Stimulated activated CD8-positive, alpha-beta memory T cell treated with anti-CD3 and anti-CD28 coated beads, Interleukin-12 subunit alpha, Interleukin-12 subunit beta, amount 100 ng/mL, for 4 hours (primary cell): ENCODE data around the gene HPSE.
"Not testable (repeated sequence)": the region's sequence is repeated elsewhere in the genome, so short reads cannot be mapped to it uniquely, and the experiment has no call there.

ENCODE experiments used
- DNase-seq: peaks from one replicate; pipeline ENCODE4 v3.0.0-alpha.2; 2020; ENCODE audit warnings: low read depth

The HPSE gene

DNA sequence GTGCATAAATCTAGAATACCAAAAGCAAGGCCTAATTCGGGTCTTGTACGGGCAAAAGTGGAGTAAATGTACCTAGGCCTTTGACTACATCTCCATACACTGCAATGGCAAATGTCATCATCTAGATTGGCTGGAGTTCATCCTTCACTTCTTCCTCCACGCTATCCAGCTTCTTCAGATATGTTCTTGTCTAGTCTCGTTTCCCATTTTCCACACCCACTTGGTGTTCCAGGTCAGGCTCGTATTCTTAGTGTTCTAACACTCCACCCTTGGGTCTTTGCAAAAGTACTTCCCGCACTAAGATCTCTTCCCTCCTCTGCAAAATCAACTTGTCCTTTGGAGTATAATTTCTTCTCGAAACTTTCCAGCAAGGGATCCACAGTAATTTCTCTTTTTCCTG lies 51.5 kb downstream of the HPSE start:
- no peak for DNase-seq

- no peak for DNase-seq
These were observed 52.6 kb downstream of the HPSE start for GRCh38 chr4:83282049-83282535.

GRCh38 chr4:83281307-83281706 lies 53.3 kb downstream of the HPSE start:
- no peak for DNase-seq

DNA sequence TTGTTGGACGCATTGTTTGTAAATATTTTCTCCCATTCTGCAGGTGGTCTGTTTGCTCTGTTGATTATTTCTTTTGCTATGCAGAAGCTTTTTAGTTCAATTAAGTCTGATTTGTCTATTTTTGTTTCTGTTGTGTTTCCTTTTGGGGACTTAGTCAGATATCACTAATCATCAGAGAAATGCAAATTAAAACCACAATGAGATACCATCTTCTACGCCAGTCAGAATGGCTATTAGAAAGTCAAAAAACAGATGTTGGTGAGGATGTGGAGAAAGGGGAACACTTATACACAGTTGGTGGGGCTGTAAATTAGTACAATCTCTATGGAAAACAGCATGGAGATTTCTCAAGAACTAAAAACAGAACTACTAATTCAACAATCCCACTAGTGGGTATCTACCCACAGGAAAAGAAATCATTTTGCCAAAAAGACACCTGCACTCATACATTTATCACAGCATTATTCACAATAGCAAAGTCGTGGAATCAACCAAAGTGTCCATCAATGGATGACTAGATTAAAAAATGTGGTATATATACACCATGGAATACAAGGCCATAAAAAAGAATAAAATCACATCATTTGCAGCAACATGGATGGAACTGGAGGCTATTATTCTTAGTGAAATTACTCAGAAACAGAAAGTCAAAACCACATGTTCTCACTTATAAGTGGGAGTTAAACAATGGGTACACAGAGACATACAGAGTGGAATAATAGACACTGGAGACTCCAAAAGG lies 58.2 kb downstream of the HPSE start:
- DNase-seq, result no peak

DNA sequence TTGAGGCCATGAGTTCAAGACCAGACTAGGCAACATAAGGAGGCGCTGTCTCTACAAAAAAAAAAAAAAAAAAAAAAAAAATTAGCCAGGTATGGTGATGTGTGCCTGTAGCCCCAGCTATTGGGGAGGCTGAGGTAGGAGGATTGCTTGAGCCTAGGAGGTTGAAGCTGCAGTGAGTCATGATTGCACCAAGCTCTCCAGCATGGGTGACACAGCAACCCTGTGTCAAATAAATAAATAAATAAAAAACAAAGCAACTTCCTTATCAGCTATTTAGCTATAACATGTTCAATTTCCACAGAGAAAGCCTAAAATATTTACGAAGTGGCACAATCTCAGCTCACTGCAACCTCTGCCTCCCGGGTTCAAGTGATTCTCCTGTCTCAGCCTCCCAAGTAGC lies 60.7 kb downstream of the HPSE start:
- DNase-seq, result not testable (repeated sequence)

- no peak for DNase-seq
These were observed 61.7 kb downstream of the HPSE start for GRCh38 chr4:83272900-83273299.

DNA sequence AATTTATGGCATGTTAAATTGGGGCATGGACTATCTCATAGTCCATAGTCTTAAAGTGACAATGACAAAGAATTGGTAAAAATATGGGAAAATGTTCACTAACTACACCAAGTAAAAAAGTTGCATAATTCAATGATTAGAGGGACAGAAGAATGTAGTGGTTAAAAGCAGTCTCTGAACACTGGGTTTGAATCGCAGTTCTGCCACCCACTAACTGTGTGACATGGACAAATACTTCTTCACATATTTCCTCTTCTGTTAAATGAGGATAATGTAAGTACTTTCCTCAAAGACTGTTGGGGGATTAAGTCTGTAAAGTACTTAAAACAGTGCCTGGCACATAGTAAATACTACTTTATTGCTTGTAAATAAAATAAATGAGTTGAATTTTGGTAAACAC lies 65.4 kb downstream of the HPSE start:
- DNase-seq, result no peak

- no peak for DNase-seq
These were observed 66.2 kb downstream of the HPSE start for GRCh38 chr4:83268491-83268890.

DNA sequence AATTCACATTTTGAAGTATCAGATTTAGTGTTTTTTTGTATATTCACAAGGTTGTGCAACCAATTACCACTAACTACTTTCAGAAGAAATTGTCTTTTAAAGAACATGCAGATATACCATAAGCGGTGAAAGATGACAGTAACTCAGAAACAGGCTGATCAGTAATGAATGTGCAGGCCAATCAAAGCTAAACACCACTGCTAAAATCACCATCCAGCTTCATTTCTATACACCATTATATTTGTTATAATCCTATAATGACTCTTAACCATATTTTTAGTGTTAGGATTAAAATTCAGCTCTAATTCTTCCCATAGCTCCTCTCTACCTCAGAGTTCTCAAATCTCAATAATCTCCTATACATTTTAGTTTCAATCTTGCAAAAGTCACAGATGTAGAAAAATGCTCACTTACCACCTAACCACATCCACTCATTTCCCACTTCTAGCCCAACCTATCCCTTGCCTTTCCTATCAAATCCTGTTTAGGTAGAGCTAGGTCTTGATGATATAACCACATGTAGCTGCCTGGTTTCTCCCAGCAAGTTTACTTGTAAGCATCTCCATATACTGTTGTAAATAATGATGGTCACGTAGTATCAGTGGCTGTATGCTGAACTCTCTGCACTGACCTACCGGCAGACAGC lies 66.7 kb downstream of the HPSE start:
- DNase-seq, result no peak

DNA sequence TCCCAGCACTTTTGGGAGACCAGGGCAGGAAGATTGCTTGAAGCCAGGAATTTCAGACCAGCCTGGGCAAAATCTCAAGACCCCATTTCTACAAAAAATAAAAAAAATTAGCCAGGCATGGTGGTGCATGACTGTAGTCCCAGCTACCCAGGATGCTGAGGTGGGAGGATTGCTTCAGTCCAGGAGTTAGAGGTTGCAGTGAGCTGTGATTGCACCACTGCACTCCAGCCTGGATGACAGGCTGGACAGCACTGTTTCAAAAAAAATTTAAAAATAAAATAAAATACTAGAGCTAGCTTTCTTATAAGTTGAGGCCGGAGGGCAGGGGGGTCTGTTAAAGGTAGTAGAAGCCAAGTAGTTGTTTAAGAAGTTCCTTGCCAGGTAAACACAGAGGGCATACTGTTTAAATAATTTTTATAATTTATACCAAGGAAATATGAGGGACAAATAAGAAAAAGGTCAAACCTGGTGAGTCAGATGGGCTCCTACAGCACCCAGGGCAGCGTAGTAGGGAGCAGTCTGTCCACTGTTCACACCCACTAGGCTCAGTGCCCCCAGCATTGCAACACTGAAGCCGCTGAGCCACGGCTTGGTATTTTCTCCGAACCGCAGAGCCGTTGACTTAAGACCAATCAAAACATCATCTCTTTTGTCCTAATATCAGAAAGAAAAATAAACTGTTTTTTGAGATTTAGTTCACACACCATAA lies 67.4 kb downstream of the HPSE start:
- no peak for DNase-seq

- DNase-seq, result no peak
These were observed 68.0 kb downstream of the HPSE start for GRCh38 chr4:83266689-83267088.

DNA sequence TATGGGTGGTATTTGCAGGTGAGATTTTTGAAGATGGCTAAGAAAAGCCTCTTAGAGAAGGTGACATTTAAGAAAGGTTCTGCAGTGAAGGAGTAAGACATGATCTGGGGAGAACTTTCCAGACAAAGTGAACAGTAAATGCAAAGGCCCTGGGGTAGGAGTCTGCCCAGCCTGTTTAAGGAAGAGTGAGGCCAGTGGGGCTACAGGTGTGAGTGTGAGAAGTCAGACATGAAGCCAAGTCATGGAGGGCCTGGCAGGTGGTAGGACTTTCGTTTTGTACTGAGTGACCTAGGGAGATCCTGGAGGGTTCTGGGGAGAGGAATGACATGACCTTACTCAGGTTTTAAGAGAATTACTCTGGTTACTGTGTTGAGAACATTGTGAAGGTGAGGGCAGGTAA lies 71.5 kb downstream of the HPSE start:
- DNase-seq, result no peak

- DNase-seq, result no peak
These were observed 72.0 kb downstream of the HPSE start for GRCh38 chr4:83262682-83263081.

GRCh38 chr4:83261307-83261706 lies 73.3 kb downstream of the HPSE start:
- DNase-seq, result no peak

- no peak for DNase-seq
These were observed 75.1 kb downstream of the HPSE start for GRCh38 chr4:83259586-83259985.

GRCh38 chr4:83258461-83258860 lies 76.2 kb downstream of the HPSE start:
- DNase-seq, result no peak

- DNase-seq, result no peak
These were observed 76.8 kb downstream of the HPSE start for GRCh38 chr4:83257811-83258210.

DNA sequence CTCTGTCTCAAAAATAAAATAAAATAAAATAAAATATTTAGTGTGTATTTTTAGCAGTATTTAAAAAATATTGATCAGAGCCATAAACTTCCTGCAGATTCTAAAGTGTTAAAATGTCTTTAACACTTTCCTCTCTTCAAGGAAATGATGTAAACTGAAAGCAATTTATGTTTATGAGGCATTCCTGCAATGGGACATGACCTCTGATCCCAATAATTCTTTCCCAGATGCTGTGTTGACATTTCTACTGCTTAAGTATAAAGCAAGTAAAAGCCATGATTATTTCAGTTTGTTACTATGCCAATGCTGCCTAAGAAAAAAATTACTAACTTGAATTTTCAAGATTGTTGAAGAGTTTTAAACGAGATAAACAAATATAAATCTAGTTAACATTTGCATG lies 79.1 kb downstream of the HPSE start:
- no peak for DNase-seq

GRCh38 chr4:83252782-83253405 lies 81.8 kb downstream of the HPSE start:
- peak; percentile 33 for DNase-seq

DNA sequence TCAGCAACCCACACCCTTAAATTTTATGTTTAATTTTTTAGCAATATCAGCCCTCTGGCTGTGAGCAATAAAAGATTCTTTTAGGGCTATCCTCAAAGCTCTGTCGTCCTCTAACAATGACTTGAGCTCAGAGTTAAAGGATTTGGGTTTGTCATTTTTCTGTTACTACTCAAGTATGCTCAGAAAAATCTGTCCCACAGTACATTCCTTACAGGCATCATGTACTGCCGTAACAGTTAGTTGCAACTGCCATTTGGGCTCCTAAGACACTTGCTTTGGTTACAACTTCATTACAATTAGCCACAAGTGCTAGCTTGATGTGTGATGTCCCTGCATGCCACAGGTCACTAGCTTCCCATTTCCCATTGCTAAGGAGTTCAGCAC lies 83.2 kb downstream of the HPSE start:
- DNase-seq, result no peak

DNA sequence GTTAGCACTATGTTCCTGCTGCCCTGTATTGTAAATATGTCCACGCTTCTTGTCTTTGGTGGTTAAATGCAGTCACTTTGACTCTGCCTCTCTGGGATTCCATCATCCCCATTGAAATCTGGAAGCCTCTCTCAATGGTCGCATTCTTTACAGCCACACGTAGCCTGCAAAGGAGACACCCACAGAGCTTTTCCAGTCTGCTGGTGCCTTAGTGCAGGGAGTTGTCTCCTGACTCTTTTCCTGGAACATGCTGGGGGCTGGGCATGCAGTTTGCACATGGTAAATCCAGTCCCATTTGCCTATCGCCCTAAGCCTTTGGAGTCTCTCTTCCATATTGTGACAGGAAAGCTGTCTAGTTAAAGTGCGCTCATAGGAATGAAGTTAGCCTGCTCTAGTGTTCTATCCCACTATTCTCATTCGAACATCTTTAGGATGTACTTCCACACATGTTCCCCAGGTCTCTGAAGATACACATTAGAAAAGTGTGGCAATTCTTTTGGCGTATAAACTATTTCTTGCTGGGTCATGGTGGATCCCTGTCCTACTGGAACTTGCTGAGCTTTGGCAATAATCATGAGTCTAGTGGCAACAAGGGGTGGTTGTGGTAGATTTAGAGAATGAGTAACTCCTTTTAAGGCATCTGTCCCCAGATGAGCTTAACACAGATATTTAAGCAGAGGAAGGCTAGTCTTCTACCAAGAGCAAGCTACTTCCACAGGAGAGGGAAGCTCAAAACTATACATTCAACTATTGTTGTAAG lies 83.8 kb downstream of the HPSE start:
- DNase-seq, result no peak

GRCh38 chr4:83248486-83248885 lies 86.2 kb downstream of the HPSE start:
- no peak for DNase-seq
